A673 (cell line): Measurements from ENCODE around the gene PRPF40B. TPM values are rescaled to one million over a fixed set of nuclear protein-coding genes. Genes with fewer than 3 reads are reported as not detected.

ENCODE experiments used
- BruUV-seq: library from RNA; stranded (reverse); fragments of 400-500 nt; replicated peaks from 2 replicates; lab custom pipeline; 2021; lab: Mats Ljungman, UMichigan
- CTCF ChIA-PET: fragments of 300-600 bp; sonication (Branson Sonifier 250); formaldehyde crosslinking; loops from one replicate; lab custom pipeline; 2022; ENCODE audit warnings: antibody characterized with exemption; lab: Charles Lee
- POLR2A ChIA-PET: fragments of 300-600 bp; sonication (Branson Sonifier 250); formaldehyde crosslinking; loops from one replicate; lab custom pipeline; 2022; ENCODE audit warnings: antibody characterized with exemption; ENCODE audit not compliant: low non-redundant PET; lab: Charles Lee
- DNase-seq: peaks from one replicate; pipeline ENCODE4 v3.0.0-alpha.2; 2015; ENCODE audit warnings: low spot score
- H3K27ac ChIP-seq: fragments of 200-600 bp; sonication (generic); 2 replicates; pipeline ENCODE4 v1.5.1; 2016; ENCODE audit warnings: mixed run types, low read depth, mild to moderate bottlenecking, mixed read lengths, antibody characterized with exemption, low read length; ENCODE audit not compliant: poor library complexity, severe bottlenecking
- H3K27me3 ChIP-seq: fragments of 200-600 bp; sonication (generic); replicated peaks from 2 replicates; pipeline ENCODE4 v1.6.1; 2017; ENCODE audit warnings: mixed run types, low read depth, mild to moderate bottlenecking, mixed read lengths, antibody characterized with exemption, low read length; ENCODE audit not compliant: insufficient read depth, poor library complexity
- H3K36me3 ChIP-seq: fragments of 200-600 bp; sonication (generic); 2 replicates; pipeline ENCODE4 v1.6.1; 2016; ENCODE audit warnings: mixed run types, mild to moderate bottlenecking, mixed read lengths, antibody characterized with exemption, low read length; ENCODE audit not compliant: insufficient read depth, poor library complexity, severe bottlenecking
- H3K4me1 ChIP-seq: fragments of 200-600 bp; sonication (generic); 2 replicates; pipeline ENCODE4 v1.6.1; 2017; ENCODE audit warnings: mixed run types, mild to moderate bottlenecking, mixed read lengths, antibody characterized with exemption, low read length; ENCODE audit not compliant: insufficient read depth, poor library complexity, severe bottlenecking
- H3K4me3 ChIP-seq: fragments of 200-600 bp; sonication (generic); 2 replicates; pipeline ENCODE4 v1.5.1; 2016; ENCODE audit warnings: low read depth, mixed run types, mild to moderate bottlenecking, mixed read lengths, low read length; ENCODE audit not compliant: poor library complexity, severe bottlenecking
- H3K9me3 ChIP-seq: fragments of 200-600 bp; sonication (generic); 2 replicates; pipeline ENCODE4 v1.6.1; 2016; ENCODE audit warnings: mixed run types, low read depth, mild to moderate bottlenecking, mixed read lengths, antibody characterized with exemption, low read length; ENCODE audit not compliant: poor library complexity, severe bottlenecking
- EZH2 ChIP-seq: fragments of 200-600 bp; sonication (generic); IDR thresholded peaks from 2 replicates; pipeline ENCODE4 v1.6.1; 2017; ENCODE audit warnings: borderline replicate concordance, low read depth, mild to moderate bottlenecking, mixed read lengths, antibody characterized with exemption, low read length; ENCODE audit not compliant: poor library complexity, severe bottlenecking
- intact Hi-C: fragments of 100-400 bp; cut with micrococcal nuclease; formaldehyde crosslinking; loops from one replicate; pipeline ENCODE4 v1.10.0; 2022; ENCODE audit not compliant: unreplicated experiment
- total RNA-seq: library from RNA; stranded (reverse); gene quantifications from 2 replicates; pipeline ENCODE4 v1.2.3, GENCODE V29; 2021
- TF ChIP-seq, protein P1 (sequence below): fragments of 300-800, 200-600 bp; sonication (generic); conservative IDR thresholded peaks from 2 replicates; pipeline ENCODE4 v1.5.1; 2017; ENCODE audit warnings: low read depth, mild to moderate bottlenecking, antibody characterized with exemption, low read length, moderate library complexity, mixed read lengths

Gene PRPF40B
- total RNA-seq, 1 experiment from 2014 or later, result 14.0 TPM

DNA sequence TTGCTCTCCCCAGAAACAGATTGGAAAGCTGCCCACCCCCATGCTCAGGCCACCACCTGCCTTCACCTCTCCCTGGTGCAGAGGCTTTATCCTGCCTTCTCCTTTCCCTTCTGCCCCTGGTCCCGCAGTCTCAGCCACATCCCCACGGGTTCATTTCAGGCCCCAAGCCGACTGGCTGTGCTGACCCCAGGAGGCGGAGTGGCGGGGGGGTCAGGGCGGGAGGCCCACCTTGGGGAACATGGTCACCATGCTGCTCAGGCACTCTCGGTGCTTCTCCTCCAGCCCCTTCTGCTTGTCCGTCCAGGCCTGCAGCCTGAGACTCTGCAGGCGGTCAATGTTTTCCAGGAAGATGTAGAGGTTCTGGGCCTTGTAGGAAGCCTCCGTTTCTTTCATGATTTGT, 24.8 kb upstream of the PRPF40B start:
- no peaks in the 10 kb centered on the region for H3K9me3 ChIP-seq
- CTCF ChIA-PET, result no interaction called here
- intact Hi-C loops, result no loop called here
- no peak for TF ChIP-seq EZH2
- TF ChIP-seq, protein P1, sequence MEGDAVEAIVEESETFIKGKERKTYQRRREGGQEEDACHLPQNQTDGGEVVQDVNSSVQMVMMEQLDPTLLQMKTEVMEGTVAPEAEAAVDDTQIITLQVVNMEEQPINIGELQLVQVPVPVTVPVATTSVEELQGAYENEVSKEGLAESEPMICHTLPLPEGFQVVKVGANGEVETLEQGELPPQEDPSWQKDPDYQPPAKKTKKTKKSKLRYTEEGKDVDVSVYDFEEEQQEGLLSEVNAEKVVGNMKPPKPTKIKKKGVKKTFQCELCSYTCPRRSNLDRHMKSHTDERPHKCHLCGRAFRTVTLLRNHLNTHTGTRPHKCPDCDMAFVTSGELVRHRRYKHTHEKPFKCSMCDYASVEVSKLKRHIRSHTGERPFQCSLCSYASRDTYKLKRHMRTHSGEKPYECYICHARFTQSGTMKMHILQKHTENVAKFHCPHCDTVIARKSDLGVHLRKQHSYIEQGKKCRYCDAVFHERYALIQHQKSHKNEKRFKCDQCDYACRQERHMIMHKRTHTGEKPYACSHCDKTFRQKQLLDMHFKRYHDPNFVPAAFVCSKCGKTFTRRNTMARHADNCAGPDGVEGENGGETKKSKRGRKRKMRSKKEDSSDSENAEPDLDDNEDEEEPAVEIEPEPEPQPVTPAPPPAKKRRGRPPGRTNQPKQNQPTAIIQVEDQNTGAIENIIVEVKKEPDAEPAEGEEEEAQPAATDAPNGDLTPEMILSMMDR, result no peak
- POLR2A ChIA-PET, result no interaction called here
- BruUV-seq, result no TSS peak
- no peak overlapping the region for H3K27ac ChIP-seq
- no peaks in the 10 kb centered on the region for H3K4me1 ChIP-seq
- no peak for DNase-seq
- no peaks in the 10 kb centered on the region for H3K36me3 ChIP-seq
- no peak overlapping the region for H3K4me3 ChIP-seq
- no peaks in the 10 kb centered on the region for H3K27me3 ChIP-seq

DNA sequence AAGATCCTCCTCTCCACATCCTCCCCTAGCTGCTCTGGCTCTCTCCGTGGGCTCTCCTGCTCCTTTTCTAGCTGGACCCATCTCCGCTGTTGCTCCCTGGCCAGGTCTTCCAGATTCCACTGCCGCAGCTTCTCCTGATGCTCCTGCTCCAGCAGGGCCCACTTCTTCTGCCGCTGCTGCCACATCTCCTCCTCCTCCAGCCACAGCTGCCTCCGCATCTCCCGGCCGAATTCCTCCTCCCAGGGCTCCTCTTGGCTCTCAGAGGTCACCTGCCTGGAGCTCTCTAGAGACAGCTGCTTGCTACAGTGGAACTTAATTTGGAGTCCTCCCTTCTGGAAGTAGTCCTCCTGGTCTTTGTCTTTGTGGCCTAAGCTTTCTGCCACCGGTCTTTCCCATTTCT, 23.4 kb upstream of the PRPF40B start:
- H3K9me3 ChIP-seq, result no peaks in the 10 kb centered on the region
- intact Hi-C loops, result no loop called here
- H3K27me3 ChIP-seq, result no peaks in the 10 kb centered on the region
- no peak overlapping the region for H3K27ac ChIP-seq
- no peak for DNase-seq
- no peaks in the 10 kb centered on the region for H3K4me1 ChIP-seq
- CTCF ChIA-PET, result no interaction called here
- no peak for TF ChIP-seq EZH2
- TF ChIP-seq, protein P1, result no peak
- POLR2A ChIA-PET, result no interaction called here
- no peak overlapping the region for H3K4me3 ChIP-seq
- no peaks in the 10 kb centered on the region for H3K36me3 ChIP-seq
- no TSS peak for BruUV-seq

DNA sequence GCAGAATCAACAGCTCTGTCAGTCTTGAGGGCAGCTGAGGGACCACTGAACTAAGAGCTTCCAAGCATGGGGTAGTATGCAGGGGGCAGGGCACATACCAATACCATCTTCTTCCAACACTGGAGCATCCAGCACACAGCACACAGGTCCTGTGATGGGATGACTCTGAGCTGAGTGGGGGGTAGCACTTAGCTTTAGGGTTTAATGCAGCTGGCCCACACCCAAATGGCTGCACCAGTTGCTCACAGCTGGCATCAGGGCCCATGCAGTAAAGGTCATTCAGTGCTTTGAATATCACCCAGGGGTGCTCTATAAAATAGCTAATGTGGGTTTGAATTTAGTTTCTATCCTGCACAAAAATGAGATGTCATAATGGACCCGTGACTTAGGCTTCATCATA, 19.6 kb upstream of the PRPF40B start:
- no TSS peak for BruUV-seq
- POLR2A ChIA-PET, result no interaction called here
- H3K27me3 ChIP-seq, result no peaks in the 10 kb centered on the region
- no peaks in the 10 kb centered on the region for H3K36me3 ChIP-seq
- no peaks in the 10 kb centered on the region for H3K9me3 ChIP-seq
- no peak for DNase-seq
- no peaks in the 10 kb centered on the region for H3K4me1 ChIP-seq
- CTCF ChIA-PET, result interaction anchor here (1.6 kb wide), 1 partner anchor 256 kb away, joined by 3 read pairs; no protein-coding TSS in a partner anchor
- TF ChIP-seq, protein P1, result no peak
- no peak for TF ChIP-seq EZH2
- intact Hi-C loops, result no loop called here
- H3K4me3 ChIP-seq, result no peak overlapping the region
- H3K27ac ChIP-seq, result no peak overlapping the region
